Measurements from ENCODE around the gene FCMR. TPM values are rescaled to one million over a fixed set of nuclear protein-coding genes. Genes with fewer than 3 reads are reported as not detected.

The FCMR gene
- total RNA-seq, 1 donor from 2014 or later = not detected

DNA sequence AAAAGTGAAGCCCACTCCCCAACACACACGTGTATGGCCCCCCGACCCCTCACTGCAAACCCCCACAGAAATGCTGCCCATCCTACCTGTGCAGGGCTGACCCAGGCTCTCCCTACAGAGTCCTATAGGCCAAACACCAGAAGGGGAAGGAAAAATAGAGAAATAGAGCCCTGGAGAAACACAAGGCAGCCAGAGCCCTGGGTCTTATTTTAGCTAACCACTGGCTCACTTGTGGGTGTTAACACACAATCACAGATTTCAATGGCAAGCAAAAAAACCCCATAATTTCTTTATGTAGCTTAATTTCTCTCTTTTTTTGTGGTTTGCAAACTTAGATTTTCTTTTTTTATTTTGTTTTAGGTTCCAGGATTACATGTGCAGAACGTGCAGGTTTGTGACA, 25.5 kb upstream of the FCMR start:
- Histone ChIP-seq H3K27me3 (ENCODE audit: control insufficient read depth, insufficient read depth, low read length) (peaks cover 2% of the 10 kb centered on the region), H3K4me3 (ENCODE audit: low read depth, low read length) (no peak overlapping the region)

DNA sequence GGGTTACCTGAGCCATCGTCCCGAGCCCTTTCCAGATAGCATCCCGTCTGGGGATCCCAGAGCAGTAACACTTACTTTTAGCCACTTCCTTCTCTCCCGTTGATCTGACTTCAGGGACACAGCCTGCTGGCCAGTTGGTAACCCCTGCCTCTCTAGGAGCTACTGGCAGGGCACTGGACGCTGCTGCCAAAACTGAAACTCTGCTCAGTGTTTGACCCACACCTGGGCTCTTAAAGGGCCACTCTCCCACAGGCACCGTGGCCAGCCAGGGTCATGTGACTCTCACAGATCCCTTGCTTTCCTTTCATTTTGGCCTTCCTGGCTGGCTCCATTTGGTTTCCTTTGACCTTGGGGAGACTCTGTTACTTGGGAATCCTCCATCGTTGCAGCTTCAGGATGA, 24.5 kb upstream of the FCMR start, which contains the start of gene PIGR:
PIGR (minus strand) TSS at position 206 of the 400 bp plus-strand sequence. CDS start 5,935 bp downstream, outside the sequence.
- FAIRE-seq (no peak), DNase-seq (ENCODE audit: low read depth) (no peak)
- Histone ChIP-seq H3K27me3 (ENCODE audit: control insufficient read depth, insufficient read depth, low read length) (peaks cover 2% of the 10 kb centered on the region), H3K36me3 (ENCODE audit: control insufficient read depth, insufficient read depth, low read length) (no peaks in the 10 kb centered on the region), H3K4me3 (ENCODE audit: low read depth, low read length) (no peak within 1 kb of the TSS)
- TF ChIP-seq, protein P1, sequence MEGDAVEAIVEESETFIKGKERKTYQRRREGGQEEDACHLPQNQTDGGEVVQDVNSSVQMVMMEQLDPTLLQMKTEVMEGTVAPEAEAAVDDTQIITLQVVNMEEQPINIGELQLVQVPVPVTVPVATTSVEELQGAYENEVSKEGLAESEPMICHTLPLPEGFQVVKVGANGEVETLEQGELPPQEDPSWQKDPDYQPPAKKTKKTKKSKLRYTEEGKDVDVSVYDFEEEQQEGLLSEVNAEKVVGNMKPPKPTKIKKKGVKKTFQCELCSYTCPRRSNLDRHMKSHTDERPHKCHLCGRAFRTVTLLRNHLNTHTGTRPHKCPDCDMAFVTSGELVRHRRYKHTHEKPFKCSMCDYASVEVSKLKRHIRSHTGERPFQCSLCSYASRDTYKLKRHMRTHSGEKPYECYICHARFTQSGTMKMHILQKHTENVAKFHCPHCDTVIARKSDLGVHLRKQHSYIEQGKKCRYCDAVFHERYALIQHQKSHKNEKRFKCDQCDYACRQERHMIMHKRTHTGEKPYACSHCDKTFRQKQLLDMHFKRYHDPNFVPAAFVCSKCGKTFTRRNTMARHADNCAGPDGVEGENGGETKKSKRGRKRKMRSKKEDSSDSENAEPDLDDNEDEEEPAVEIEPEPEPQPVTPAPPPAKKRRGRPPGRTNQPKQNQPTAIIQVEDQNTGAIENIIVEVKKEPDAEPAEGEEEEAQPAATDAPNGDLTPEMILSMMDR (IDR thresholded peaks at IDR 0.05; ENCODE audit: insufficient read depth, low read length, severe bottlenecking) = no peak

More for the DNA sequence above, 25.5 kb upstream of the FCMR start:
- TF ChIP-seq, protein P1 (IDR thresholded peaks at IDR 0.05; ENCODE audit: insufficient read depth, low read length, severe bottlenecking) = no peak
- FAIRE-seq (no peak), DNase-seq (ENCODE audit: low read depth) (no peak)
- H3K36me3 ChIP-seq (ENCODE audit: control insufficient read depth, insufficient read depth, low read length) = no peaks in the 10 kb centered on the region

DNA sequence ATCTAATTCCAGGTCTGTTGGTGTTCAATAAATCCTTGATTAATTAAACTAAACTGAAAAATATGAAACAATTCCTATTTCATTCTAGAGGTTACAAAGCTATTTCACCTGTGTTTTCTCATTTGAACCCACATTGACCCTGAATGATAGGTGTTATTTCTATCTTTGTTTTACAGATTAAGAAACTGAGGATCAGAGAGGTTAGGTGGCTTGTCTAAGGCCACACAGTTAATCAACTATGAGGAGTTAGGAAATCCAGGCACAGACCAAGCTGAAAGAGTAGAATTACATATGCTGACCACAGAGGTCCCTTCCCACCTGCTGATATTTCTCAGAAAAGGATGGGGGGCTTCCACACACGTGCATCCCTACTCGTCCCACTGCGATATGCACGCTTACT, 24.0 kb upstream of the FCMR start:
- TF ChIP-seq, protein P1 (IDR thresholded peaks at IDR 0.05; ENCODE audit: insufficient read depth, low read length, severe bottlenecking) = no peak
- FAIRE-seq = no peak
- DNase-seq (ENCODE audit: low read depth) = no peak
- Histone ChIP-seq H3K4me3 (ENCODE audit: low read depth, low read length) (no peak overlapping the region), H3K27me3 (ENCODE audit: control insufficient read depth, insufficient read depth, low read length) (peaks cover 2% of the 10 kb centered on the region), H3K36me3 (ENCODE audit: control insufficient read depth, insufficient read depth, low read length) (no peaks in the 10 kb centered on the region)

DNA sequence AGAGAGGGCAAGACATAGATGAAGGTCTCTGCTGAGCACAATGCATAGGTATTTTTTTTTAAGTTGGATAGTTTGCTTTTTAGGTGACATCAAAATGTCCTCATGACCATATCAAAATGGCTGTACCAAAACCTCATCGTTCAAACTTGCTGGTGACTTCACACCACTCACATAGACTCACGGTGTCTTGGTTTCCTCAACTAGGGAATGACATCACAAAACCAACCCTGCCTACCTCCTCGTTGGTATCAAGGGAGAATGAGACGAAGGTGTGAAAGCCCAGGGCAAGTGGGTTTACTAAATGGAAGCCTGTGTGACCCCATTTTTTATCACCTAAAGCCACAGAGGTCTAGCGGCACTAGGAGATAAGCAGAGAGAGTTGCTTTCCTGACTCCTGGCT, 23.0 kb upstream of the FCMR start:
- peaks cover 2% of the 10 kb centered on the region for H3K27me3 ChIP-seq (ENCODE audit: control insufficient read depth, insufficient read depth, low read length)

DNA sequence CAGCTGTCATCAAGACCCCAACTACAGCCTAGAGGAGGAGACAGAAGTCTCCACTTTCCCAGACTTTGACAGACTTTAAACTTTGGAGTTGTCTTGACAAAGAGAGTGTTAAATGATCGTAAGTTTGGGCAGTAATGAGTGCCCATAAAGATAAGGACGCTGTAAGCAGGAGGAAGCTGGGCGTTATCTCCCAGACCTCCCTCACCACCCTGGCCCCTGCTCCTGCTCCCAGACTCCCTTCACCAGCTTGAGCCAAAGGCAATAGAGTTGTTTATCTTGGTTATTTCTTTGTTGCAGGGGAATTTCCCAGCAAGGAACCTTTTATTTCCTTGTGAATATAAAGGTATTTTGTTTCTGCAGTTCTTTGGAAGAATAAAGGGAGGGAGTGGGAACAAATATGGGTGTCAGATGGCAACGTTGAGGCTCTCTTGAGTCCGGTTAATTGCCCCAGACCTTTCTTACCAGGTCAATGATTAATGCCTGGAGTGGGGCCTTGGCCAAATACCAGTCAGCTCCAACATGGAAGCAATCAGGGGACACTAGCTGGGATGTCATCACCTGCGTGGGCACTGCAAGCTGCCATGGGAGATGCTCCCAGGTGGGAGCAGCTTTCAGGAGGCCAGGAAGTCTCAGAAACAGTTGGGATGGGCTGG, 20.2 kb upstream of the FCMR start:
- TF ChIP-seq, protein P1 (IDR thresholded peaks at IDR 0.05; ENCODE audit: insufficient read depth, low read length, severe bottlenecking) = no peak
- Histone ChIP-seq H3K27me3 (ENCODE audit: control insufficient read depth, insufficient read depth, low read length) (peaks cover 2% of the 10 kb centered on the region), H3K36me3 (ENCODE audit: control insufficient read depth, insufficient read depth, low read length) (no peaks in the 10 kb centered on the region), H3K4me3 (ENCODE audit: low read depth, low read length) (no peak overlapping the region)
- no peak for DNase-seq (ENCODE audit: low read depth)
- no peak for FAIRE-seq

More for the DNA sequence above, 23.0 kb upstream of the FCMR start:
- H3K4me3 ChIP-seq (ENCODE audit: low read depth, low read length) = no peak overlapping the region
- TF ChIP-seq, protein P1 (IDR thresholded peaks at IDR 0.05; ENCODE audit: insufficient read depth, low read length, severe bottlenecking) = no peak
- FAIRE-seq (no peak), DNase-seq (ENCODE audit: low read depth) (no peak)
- no peaks in the 10 kb centered on the region for H3K36me3 ChIP-seq (ENCODE audit: control insufficient read depth, insufficient read depth, low read length)

DNA sequence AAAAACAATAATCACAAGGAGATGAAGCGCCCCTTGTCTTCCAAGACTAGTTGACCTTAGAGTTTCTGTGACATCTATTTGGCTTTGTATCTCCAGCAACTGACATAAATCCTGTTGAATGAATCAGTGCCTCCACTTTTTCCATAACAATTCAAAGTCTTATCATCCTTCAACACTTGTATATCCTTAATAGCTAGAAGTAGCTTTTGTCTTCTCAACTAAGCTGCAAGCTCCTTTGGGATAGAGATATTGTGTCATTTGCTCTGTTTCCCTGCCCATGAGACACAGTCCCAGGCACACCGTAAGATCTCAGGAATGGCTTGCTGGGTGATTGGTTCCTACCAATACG, 18.8 kb upstream of the FCMR start:
- peaks cover 2% of the 10 kb centered on the region for H3K27me3 ChIP-seq (ENCODE audit: control insufficient read depth, insufficient read depth, low read length)
- FAIRE-seq (no peak), DNase-seq (ENCODE audit: low read depth) (no peak)
- TF ChIP-seq, protein P1 (IDR thresholded peaks at IDR 0.05; ENCODE audit: insufficient read depth, low read length, severe bottlenecking) = no peak
- H3K36me3 ChIP-seq (ENCODE audit: control insufficient read depth, insufficient read depth, low read length) = no peaks in the 10 kb centered on the region
- H3K4me3 ChIP-seq (ENCODE audit: low read depth, low read length) = no peak overlapping the region
